ENCODE results near the gene TPD52L1.

GRCh38 chr6:125203395-125203794 lies 49.8 kb downstream of the TPD52L1 start:
- TF ChIP-seq CTCF (IDR thresholded peaks at IDR 0.05) (no peak), EZH2 (IDR thresholded peaks at IDR 0.05; ENCODE audit: borderline replicate concordance, insufficient read depth, low read depth, low read length, poor library complexity, severe bottlenecking) (no peak)
